HL-60/S4 treated with retinoic acid at 250 ng/mL for 4 days and 3 days (cell line): ENCODE data around the gene PRKG1.
"Not testable (repeated sequence)": the region's sequence is repeated elsewhere in the genome, so short reads cannot be mapped to it uniquely, and the experiment has no call there.

Experiments used
- in situ Hi-C: fragments of 300-500 bp; cut with MboI; formaldehyde crosslinking; loops from 2 replicates; pipeline ENCODE4 v1.7.0; 2022; ENCODE audit warnings: low sequenced_read_pairs

Gene PRKG1

GRCh38 chr10:51168086-51168815 lies 94.0 kb downstream of the PRKG1 start:
- in situ Hi-C loops: no loop called here

- in situ Hi-C loops: no loop called here
Measured at GRCh38 chr10:51169111-51169510, 94.8 kb downstream of the PRKG1 start.

GRCh38 chr10:51170518-51171245 lies 96.4 kb downstream of the PRKG1 start:
- in situ Hi-C loops: no loop called here

- in situ Hi-C loops: no loop called here
Measured at GRCh38 chr10:51171946-51172345, 97.7 kb downstream of the PRKG1 start.

GRCh38 chr10:51176976-51177695 lies 102.8 kb downstream of the PRKG1 start:
- in situ Hi-C loops: no loop called here

GRCh38 chr10:51178634-51179033 lies 104.3 kb downstream of the PRKG1 start:
- in situ Hi-C loops: no loop called here

GRCh38 chr10:51180141-51180540 lies 105.9 kb downstream of the PRKG1 start:
- in situ Hi-C loops: no loop called here

- in situ Hi-C loops: no loop called here
Measured at GRCh38 chr10:51183783-51184182, 109.5 kb downstream of the PRKG1 start.

- in situ Hi-C loops: no loop called here
Measured at GRCh38 chr10:51186361-51186760, 112.1 kb downstream of the PRKG1 start.

GRCh38 chr10:51188008-51188407 lies 113.7 kb downstream of the PRKG1 start:
- in situ Hi-C loops: no loop called here

- in situ Hi-C loops: no loop called here
Measured at GRCh38 chr10:51188866-51189265, 114.6 kb downstream of the PRKG1 start.

GRCh38 chr10:51196508-51197175 lies 122.4 kb downstream of the PRKG1 start:
- in situ Hi-C loops: no loop called here

GRCh38 chr10:51198170-51198569 lies 123.9 kb downstream of the PRKG1 start:
- in situ Hi-C loops: no loop called here

GRCh38 chr10:51201947-51202346 lies 127.7 kb downstream of the PRKG1 start:
- in situ Hi-C loops: no loop called here

GRCh38 chr10:51203359-51203758 lies 129.1 kb downstream of the PRKG1 start:
- in situ Hi-C loops: no loop called here

GRCh38 chr10:51204066-51204465 lies 129.8 kb downstream of the PRKG1 start:
- in situ Hi-C loops: no loop called here

- in situ Hi-C loops: no loop called here
Measured at GRCh38 chr10:51204701-51205100, 130.4 kb downstream of the PRKG1 start.

GRCh38 chr10:51206500-51206899 lies 132.2 kb downstream of the PRKG1 start:
- in situ Hi-C loops: no loop called here

- in situ Hi-C loops: not testable (repeated sequence)
Measured at GRCh38 chr10:51212937-51213336, 138.7 kb downstream of the PRKG1 start.

GRCh38 chr10:51214207-51215196 lies 140.2 kb downstream of the PRKG1 start:
- in situ Hi-C loops: no loop called here
